GM10266 (cell line): ENCODE results near the gene NUB1.

ENCODE experiments used
- DNase-seq: peaks from one replicate; pipeline ENCODE4 v3.0.0; 2012; ENCODE audit errors: extremely low spot score
- TF ChIP-seq, protein P1 (sequence below): IDR thresholded peaks from 2 replicates; pipeline ENCODE4 v1.5.1; 2012; ENCODE audit warnings: mild to moderate bottlenecking, low read depth; ENCODE audit not compliant: control insufficient read depth, insufficient read depth; ENCODE audit errors: missing control alignments

Gene NUB1

GRCh38 chr7:151314401-151314800 lies 27.2 kb upstream of the NUB1 start:
- DNase-seq = no peak
- TF ChIP-seq, protein P1, sequence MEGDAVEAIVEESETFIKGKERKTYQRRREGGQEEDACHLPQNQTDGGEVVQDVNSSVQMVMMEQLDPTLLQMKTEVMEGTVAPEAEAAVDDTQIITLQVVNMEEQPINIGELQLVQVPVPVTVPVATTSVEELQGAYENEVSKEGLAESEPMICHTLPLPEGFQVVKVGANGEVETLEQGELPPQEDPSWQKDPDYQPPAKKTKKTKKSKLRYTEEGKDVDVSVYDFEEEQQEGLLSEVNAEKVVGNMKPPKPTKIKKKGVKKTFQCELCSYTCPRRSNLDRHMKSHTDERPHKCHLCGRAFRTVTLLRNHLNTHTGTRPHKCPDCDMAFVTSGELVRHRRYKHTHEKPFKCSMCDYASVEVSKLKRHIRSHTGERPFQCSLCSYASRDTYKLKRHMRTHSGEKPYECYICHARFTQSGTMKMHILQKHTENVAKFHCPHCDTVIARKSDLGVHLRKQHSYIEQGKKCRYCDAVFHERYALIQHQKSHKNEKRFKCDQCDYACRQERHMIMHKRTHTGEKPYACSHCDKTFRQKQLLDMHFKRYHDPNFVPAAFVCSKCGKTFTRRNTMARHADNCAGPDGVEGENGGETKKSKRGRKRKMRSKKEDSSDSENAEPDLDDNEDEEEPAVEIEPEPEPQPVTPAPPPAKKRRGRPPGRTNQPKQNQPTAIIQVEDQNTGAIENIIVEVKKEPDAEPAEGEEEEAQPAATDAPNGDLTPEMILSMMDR = no peak

DNA sequence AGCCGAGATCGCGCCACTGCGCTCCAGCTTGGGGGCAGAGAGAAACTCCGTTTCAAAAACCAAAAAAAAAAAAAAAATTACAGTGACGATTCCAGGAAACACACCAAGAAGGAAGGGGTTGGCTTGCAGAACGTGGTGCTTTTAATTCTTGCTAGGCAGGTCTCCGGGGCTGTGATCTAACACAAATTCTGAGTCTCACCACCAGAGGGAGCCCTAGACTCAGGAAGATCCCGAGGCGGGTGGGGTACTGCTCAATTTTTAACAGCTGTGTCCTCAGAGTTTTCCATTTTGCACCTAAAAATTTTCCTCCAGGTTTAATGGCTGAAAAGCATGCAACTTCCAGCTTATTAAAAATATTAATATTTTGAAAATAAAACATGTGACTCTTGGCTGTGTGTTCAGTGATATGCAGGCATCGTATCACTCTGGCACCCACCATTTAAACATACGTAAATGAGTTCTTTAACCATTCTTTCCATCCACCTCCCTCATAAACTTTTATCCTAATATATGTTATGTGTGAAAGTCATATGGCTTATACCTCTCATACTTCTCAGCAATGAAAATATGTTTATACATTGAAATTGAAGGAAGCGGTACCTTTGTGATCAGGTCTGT lies 26.5 kb upstream of the NUB1 start:
- TF ChIP-seq, protein P1 = peak; percentile 71
- peak; percentile 78 for DNase-seq

DNA sequence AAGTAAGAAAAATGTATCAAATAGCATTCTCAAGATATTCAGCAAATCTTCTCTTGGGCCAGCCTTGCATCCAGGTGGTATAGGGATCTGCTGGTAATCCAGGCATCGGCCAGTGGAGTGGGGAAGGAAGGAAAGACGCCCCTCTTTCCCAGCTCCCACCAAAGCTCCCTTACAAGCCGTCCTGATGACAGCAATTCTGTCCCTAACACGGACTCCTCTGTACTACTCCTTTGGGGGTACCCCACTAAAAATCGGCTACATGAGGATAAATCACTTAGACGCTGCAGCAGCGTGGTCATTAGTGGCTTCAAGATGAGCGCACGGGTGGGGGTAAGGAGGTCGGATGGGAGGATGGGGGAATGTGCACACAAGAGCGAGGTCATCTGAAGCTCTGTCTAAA lies 24.7 kb upstream of the NUB1 start:
- DNase-seq = no peak
- TF ChIP-seq, protein P1 = no peak

DNA sequence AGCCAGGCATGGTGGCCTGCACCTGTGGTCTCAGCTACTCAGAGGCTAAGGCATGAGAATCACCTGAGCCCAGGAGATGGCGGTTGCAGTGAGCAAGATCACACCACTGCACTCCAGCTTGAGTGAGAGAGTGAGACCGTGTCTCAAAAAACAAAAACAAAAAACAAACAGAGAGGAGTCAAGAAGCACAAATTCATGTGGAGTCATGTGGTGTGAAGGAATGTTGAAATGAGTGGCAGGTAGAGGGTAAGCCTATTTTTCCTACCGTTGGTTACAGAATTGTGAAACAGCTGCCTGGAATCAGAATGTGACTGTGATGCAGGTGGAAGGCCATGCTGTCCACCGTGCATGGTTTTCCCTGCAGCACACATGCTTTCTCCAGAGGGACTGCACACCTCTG lies 23.7 kb upstream of the NUB1 start:
- TF ChIP-seq, protein P1 = no peak
- no peak for DNase-seq

DNA sequence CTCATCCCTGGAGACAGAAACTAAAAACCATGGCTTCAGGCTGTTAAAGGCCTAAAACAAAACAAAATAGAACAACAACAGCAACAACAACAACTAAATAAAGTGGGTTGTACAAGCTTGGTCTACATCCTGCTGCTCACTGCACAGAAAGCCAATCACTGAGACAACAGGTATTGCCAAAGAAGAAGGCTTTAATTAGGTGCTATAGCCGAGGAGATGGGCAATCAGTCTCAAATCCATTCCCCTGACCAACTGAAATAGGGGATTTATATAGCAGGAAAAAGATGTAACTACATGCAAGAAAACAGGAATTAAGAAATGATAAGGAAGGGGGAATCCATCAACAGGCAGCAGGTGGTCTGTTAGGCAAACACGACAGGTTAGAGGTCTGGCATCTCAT lies 22.4 kb upstream of the NUB1 start:
- DNase-seq = no peak
- TF ChIP-seq, protein P1 = no peak

- DNase-seq = no peak
- TF ChIP-seq, protein P1 = no peak
Measured at GRCh38 chr7:151320263-151320845, 21.3 kb upstream of the NUB1 start.

DNA sequence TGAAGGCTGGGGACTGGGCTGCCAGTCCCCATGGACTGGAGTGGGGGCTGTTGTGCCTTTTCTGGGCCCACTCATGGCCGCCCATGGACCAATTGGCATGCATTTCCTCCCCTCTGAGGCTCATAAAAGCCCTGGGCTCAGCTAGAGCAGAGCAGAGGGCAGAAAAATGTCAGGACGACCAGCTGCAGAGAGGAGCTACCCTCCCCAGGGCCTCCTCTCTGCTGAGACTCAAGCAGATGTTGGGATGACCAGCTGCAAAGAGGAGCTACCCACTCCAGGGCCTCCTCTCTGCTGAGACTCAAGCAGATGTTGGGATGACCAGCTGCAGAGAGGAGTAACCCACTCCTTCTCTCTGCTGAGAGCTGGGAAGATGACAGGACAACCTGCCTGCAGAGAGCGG lies 20.3 kb upstream of the NUB1 start:
- TF ChIP-seq, protein P1 = no peak
- DNase-seq = no peak
